Measurements from ENCODE around the gene ABLIM2. TPM values are rescaled to one million over a fixed set of nuclear protein-coding genes. Genes with fewer than 3 reads are reported as not detected.

ABLIM2 gene
- total RNA-seq, 1 donor from 2014 or later, result 34.1 TPM

- no peak for DNase-seq (ENCODE audit: low spot score)
These were observed 150.2 kb downstream of the ABLIM2 start for GRCh38 chr4:8008391-8008790.

DNA sequence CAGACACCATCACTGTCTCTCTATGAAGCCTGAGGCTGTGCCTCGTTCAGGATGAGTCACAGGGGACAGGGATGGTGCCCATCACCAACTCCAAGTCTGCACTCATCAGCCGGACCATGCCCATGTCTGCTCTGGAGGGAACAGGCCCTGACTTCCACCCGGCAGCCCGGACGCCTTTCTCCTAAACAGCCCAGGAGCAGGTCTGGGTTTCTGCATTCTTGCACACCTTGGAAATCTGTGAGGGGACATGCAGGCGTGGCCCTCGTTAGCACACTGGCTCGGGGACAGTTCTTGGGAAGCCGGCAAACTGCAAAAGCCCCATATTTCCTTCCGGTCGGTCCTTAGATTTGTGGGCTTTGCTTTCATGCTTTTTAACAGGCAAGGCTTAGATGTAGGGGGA, 151.0 kb downstream of the ABLIM2 start:
- DNase-seq (ENCODE audit: low spot score), result no peak

GRCh38 chr4:8006471-8006870, 152.1 kb downstream of the ABLIM2 start:
- no peak for DNase-seq (ENCODE audit: low spot score)

- DNase-seq (ENCODE audit: low spot score), result no peak
These were observed 152.8 kb downstream of the ABLIM2 start for GRCh38 chr4:8005814-8006215.

DNA sequence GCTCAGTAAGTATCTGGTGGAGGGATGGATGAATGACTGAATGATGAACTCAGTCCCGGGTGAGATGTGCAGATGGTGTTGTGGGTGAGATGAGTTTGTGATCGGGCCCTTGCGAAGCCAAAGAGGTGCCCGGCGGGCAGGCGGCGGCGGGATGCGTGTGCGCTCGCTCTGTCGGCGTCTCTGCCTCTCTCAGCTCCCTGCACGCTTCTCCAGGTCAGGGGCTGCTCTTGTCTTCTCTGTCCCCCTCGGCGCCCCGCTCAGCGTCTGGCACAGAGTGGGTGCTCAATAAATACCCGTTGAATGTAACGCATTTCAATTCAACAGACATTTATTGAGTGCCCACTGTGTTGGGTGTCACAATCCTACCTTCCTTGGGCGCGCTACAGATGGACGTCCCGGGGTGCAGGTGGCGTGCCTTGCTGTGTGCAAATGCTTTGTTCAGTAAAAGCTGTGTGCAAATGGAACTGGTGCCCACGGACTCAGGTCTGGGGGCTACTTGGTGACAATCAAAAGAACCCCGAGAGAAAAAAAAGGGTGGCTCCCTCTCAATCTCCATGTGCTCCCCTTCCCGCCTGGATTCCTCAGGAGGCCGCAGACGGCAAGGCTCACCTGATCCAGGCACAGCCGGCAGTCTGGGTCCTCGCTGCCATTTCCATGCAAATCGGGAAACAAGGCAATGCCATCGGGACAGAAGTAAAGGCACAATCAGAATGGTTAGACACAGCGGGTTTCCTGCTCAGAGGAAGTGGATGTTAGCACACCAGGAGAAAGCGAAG, 153.4 kb downstream of the ABLIM2 start:
- no peak for DNase-seq (ENCODE audit: low spot score)

GRCh38 chr4:8004066-8004465, 154.5 kb downstream of the ABLIM2 start:
- DNase-seq (ENCODE audit: low spot score), result no peak

GRCh38 chr4:8002525-8003309, 155.9 kb downstream of the ABLIM2 start:
- no peak for DNase-seq (ENCODE audit: low spot score)

GRCh38 chr4:8001564-8002355, 156.9 kb downstream of the ABLIM2 start:
- no peak for DNase-seq (ENCODE audit: low spot score)

GRCh38 chr4:8000721-8001491, 157.7 kb downstream of the ABLIM2 start:
- DNase-seq (ENCODE audit: low spot score), result no peak

GRCh38 chr4:8000247-8000646, 158.4 kb downstream of the ABLIM2 start:
- DNase-seq (ENCODE audit: low spot score), result no peak

GRCh38 chr4:7999695-8000094, 158.9 kb downstream of the ABLIM2 start:
- DNase-seq (ENCODE audit: low spot score), result no peak

DNA sequence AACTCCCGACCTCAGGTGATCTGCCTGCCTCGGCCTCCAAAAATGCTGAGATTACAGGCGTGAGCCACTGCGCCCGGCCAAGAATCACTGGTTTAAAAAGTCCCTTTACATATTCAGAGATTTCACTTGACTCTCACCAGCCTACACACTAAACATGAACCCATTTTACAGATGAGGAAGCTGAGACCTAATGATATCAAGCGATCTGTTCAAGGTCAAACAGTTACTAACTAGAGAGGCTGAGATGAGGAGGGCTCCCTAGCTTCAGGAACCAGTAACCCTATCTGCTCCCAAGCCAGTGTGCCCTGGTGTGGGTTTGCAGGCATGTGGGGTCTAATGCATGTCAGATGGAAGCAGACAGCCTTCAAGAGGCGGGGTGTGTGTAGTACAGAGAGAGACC, 159.3 kb downstream of the ABLIM2 start:
- DNase-seq (ENCODE audit: low spot score), result no peak

DNA sequence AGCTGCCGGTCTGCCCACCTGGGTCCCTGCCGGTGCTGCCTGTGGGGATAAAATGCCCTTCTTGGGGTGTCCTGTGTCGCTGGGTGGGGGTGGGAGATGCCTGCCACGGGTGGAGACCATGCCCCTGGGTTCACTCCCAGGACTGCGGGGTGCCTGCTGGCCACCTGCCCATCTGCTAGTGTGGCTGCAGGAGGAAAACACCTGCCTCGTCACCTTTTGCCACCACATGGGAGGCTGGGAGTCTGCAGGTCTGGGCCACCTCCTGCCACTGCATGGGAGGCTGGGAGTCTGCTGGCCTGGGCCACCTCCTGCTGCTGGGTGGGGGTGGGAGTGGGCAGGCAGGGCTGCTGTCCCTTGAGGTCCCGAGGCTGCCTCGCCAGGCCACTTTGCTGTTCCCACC, 160.2 kb downstream of the ABLIM2 start:
- DNase-seq (ENCODE audit: low spot score), result no peak

DNA sequence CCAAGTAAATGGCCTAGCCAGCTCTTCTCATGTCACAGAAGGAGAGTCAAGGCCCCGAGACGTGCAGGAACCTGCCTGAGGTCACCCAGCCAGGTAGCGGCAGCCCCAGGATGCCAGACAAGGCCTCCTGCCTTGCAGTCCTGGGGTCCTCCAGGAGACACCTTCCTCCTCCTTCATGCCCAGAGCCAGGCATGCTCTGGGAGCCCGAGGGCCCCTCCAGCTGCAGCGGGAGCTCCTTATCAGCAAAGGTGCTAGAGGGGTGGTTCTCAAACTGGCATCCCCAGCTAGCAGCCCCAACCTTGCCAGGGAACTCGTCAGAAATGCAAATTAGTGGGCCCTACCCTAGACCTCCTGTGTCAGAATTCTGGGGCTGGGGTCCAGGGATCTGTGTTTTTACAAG, 162.7 kb downstream of the ABLIM2 start:
- no peak for DNase-seq (ENCODE audit: low spot score)

DNA sequence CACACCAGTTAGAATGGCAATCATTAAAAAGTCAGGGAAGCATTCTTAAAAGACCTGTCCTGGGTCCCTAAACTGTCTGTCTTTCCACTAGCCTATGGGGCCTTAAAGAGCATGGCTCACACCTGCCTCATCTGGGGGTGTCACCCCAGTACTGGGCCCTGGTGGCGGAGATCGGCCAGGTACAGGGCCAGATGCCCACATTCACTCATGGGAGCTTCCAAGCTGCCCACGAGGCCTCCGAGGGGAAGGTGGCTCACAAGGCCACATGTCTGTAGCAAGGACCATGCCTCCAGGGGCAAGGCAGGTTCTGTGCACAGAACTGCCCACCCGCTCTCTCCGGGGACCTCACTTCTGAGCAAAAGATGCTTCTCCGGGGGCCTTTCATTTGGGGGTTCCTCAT, 163.5 kb downstream of the ABLIM2 start:
- DNase-seq (ENCODE audit: low spot score), result no peak

DNA sequence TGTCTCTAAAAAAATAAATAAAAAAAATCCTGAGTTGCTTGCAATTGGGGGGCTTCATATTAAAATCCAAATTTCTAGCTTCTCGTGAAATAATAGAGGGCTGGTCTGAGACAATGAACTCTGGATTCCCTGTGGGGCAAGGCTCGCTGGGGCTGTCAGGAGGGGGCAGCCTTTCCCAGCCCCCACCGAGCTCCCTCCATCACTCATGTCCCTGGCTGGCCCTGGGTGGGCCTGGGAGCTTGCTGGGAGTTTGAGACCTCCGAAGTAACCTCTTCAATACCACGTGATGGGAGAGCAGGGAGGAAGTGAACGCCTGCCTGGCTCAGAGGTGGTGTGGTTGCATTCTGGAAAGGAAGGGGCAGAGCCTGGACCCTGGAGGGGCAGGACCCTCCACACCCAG, 164.9 kb downstream of the ABLIM2 start:
- no peak for DNase-seq (ENCODE audit: low spot score)

- no peak for DNase-seq (ENCODE audit: low spot score)
These were observed 165.8 kb downstream of the ABLIM2 start for GRCh38 chr4:7992846-7993245.

DNA sequence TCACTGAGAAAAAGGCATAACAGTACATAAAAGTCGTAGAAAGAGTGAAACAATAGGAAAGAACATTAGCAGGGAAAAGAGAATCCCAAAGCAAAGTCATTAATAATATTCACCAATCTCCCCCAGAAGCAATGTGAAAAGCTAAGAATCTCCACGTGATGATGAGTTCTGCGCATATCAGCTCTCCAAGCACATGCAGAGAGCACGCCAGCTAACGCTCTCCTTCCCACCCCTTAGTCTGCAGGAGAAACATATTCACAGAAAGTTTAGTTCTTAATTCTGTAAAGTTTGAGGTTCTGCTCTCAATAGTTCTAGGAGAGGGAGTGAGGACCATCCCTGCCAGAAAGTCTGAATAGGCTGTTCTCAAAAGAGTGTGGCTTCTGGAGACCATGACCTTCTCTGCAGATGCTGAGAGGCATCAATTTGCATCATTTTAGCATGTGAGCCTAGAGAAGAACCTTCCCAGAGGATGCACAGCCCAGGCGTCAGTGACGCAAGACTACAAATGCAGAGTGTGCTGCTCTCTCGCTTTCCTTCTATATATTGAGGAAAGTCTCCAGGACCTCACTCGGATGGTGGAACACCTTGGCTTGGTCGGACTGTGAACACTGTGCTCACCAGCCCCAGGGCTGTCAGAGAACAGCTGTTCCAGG, 167.7 kb downstream of the ABLIM2 start:
- DNase-seq (ENCODE audit: low spot score), result no peak

DNA sequence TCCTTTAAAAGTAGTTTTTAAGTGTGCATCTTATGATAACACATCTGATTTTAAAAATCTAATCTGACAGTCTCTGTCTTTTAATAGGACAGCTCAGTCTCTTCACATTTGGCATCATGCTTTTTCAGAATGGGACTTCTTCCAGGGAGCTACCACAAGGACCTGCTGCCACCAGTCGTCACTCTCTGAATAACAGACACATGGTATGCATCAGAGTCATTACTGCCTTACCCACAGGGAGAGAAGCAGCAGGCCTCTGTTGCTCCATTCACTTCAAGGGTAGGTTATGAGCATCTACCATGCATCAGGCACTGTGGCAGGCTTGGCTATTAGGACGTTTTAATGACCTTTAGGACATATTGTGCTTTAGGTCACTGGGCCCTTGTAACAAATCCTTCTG, 169.0 kb downstream of the ABLIM2 start:
- DNase-seq (ENCODE audit: low spot score), result no peak

DNA sequence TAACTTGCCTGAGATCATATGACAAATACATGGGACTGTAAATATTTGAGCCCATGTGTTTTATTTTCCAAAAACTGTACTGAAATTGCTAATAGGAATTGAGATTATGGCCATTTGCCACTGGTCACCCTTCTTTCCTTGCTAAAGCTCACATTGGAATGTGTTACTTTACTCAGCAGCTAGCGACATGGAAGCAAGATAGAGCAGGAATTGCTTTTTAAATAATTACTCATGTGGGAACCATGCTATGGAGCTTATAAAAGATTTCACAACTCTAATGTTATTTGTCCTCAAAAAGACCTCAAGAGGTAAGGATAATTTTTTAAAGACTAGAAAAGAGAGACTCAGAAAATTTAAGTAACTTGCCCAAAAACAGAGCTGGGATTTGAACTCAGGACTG, 170.2 kb downstream of the ABLIM2 start:
- no peak for DNase-seq (ENCODE audit: low spot score)

Measured in mesenteric fat pad (tissue), 1 donor.